ENCODE data around the gene KCNAB1. TPM values are rescaled to one million over a fixed set of nuclear protein-coding genes. Genes with fewer than 3 reads are reported as not detected.

The KCNAB1 gene
- total RNA-seq, 4 donors from 2014 or later = 1.6 to 2.9 (median 2.3) TPM

- TF ChIP-seq POLR2A (IDR thresholded peaks at IDR 0.05) (no peak), CTCF (IDR thresholded peaks at IDR 0.05) (no peak)
- no peak overlapping the region for H3K4me3 ChIP-seq (ENCODE audit: low read depth, poor library complexity, severe bottlenecking)
- no peak for DNase-seq (ENCODE audit: low spot score in 2 of 2)
- intact Hi-C loops (cut with DNase I; ENCODE audit: low total_unique reads) = no loop called here
- WGBS, 2 donors = 97 to 100% methylated on average over 1 of the region's 1 CpG
Measured at GRCh38 chr3:156305672-156306071, 185.3 kb downstream of the KCNAB1 start.

GRCh38 chr3:156307704-156308103 is 187.3 kb downstream of the KCNAB1 start:
- intact Hi-C loops (cut with DNase I; ENCODE audit: low total_unique reads) = no loop called here
- H3K4me3 ChIP-seq (ENCODE audit: low read depth, poor library complexity, severe bottlenecking) = no peak overlapping the region
- 37 to 46% methylated on average over 4 of the region's 4 CpGs for WGBS, 2 donors
- TF ChIP-seq CTCF (IDR thresholded peaks at IDR 0.05) = no peak
- TF ChIP-seq POLR2A (IDR thresholded peaks at IDR 0.05) = no peak
- DNase-seq (ENCODE audit: low spot score in 2 of 2) = no peak

GRCh38 chr3:156311431-156311830 is 191.1 kb downstream of the KCNAB1 start:
- WGBS, 2 donors = 85 to 87% methylated on average over 4 of the region's 4 CpGs
- DNase-seq (ENCODE audit: low spot score in 2 of 2) = no peak
- intact Hi-C loops (cut with DNase I; ENCODE audit: low total_unique reads) = no loop called here
- no peak for TF ChIP-seq POLR2A (IDR thresholded peaks at IDR 0.05)
- TF ChIP-seq CTCF (IDR thresholded peaks at IDR 0.05) = no peak
- H3K4me3 ChIP-seq (ENCODE audit: low read depth, poor library complexity, severe bottlenecking) = no peak overlapping the region

GRCh38 chr3:156311930-156312329 is 191.6 kb downstream of the KCNAB1 start:
- 94% methylated on average over 5 of the region's 5 CpGs for WGBS, 2 donors
- no peak for TF ChIP-seq POLR2A (IDR thresholded peaks at IDR 0.05)
- no peak for TF ChIP-seq CTCF (IDR thresholded peaks at IDR 0.05)
- DNase-seq (ENCODE audit: low spot score in 2 of 2) = no peak
- intact Hi-C loops (cut with DNase I; ENCODE audit: low total_unique reads) = no loop called here
- no peak overlapping the region for H3K4me3 ChIP-seq (ENCODE audit: low read depth, poor library complexity, severe bottlenecking)

GRCh38 chr3:156316076-156316475 is 195.7 kb downstream of the KCNAB1 start:
- no peak for DNase-seq (ENCODE audit: low spot score in 2 of 2)
- WGBS, 2 donors = 83 to 86% methylated on average over 1 of the region's 1 CpG
- intact Hi-C loops (cut with DNase I; ENCODE audit: low total_unique reads) = no loop called here
- no peak overlapping the region for H3K4me3 ChIP-seq (ENCODE audit: low read depth, poor library complexity, severe bottlenecking)
- TF ChIP-seq CTCF (IDR thresholded peaks at IDR 0.05) (no peak), POLR2A (IDR thresholded peaks at IDR 0.05) (no peak)

GRCh38 chr3:156317462-156318074 is 197.2 kb downstream of the KCNAB1 start:
- TF ChIP-seq CTCF (IDR thresholded peaks at IDR 0.05) (no peak), POLR2A (IDR thresholded peaks at IDR 0.05) (no peak)
- WGBS, 2 donors = 19 to 32% methylated on average over 4 of the region's 4 CpGs
- intact Hi-C loops (cut with DNase I; ENCODE audit: low total_unique reads) = no loop called here
- DNase-seq (ENCODE audit: low spot score in 2 of 2) = no peak
- no peak overlapping the region for H3K4me3 ChIP-seq (ENCODE audit: low read depth, poor library complexity, severe bottlenecking)

Data from lower leg skin (tissue), 4 donors.